HG03469 (cell line): ENCODE data around the gene SPINT3.
"Not testable (repeated sequence)": the region's sequence is repeated elsewhere in the genome, so short reads cannot be mapped to it uniquely, and the experiment has no call there.

Experiments used
- ATAC-seq: cut with Tn5 transposase; IDR thresholded peaks from one replicate; pipeline ENCODE4 v1.9.1; 2021; ENCODE audit warnings: mild to moderate bottlenecking, moderate library complexity, moderate number of reproducible peaks; ENCODE audit not compliant: unreplicated experiment

The SPINT3 gene

DNA sequence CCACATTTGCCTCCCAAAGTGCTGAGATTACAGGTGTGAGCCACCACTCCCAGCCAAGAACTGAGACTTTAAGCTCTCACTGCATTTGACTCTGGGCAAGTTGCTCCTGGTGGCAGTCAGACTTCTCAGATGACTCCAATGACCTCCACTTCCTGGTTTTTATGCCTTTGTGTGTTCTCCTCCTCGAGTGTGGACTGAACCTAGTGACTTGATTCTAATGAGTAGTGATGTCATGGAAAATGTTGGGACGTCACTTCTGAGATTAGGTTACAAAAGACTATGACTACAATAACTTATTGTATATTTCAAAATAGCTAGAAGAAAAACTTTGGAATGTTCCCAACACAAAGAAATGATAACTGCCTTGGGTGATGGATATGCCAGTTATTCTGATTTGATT lies 12.0 kb downstream of the SPINT3 start:
- no peak for ATAC-seq

DNA sequence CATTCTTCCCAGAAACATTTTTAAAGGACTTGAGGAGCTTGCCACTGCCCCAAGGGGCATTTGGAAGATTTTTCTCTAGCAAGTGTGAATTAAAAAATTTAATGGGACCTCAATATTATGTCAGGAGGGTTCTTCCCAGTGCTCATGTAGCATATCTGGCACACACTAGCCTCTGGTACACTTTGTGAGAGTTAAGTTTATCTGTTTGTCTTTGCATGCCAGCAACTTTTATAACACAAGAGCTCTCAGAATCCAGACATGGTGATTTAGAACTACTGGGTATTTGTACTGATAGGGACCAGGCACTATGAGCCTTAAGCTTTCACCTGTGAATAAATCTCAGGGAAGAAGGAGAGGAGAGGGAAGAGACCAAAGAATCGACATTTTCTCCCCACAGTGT lies 12.9 kb downstream of the SPINT3 start:
- ATAC-seq, result no peak

DNA sequence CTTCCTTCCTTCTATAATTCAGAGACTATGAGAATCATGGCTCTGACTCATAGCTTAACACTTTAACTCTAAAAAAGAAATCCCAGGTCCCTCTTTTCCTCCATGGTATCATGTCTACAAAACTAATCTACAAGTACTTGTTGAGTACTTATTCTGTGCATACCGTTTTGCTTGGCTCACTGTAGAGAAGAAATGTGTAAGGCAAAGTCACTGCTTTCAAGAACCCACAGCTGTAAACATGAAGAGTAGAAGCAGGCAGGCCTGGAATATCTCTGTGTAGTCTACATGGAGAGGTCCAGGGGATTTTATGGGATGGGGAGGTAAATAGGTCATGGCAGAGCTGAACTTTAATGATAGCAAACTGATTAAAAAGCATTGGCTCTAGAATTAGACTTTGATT lies 13.8 kb downstream of the SPINT3 start:
- ATAC-seq, result no peak

DNA sequence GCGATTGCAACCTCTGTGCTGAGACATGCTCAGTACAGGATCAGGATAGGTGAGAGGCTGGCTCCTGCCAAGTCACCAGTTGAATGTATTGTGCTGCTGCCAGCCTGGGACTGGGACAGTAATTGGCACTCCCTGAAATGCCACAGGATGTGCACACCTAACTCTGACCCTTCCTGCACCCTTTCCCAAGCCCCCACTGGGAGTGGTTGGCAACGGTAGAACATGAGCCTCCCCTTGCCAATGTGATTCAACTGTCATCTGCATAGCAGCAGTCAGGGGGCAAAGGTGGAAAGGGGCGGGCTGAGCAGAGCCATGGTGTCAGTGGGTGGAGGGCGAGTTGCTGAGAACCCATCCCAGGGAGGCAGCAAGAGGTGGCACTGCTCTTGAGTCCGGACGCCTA lies 15.4 kb downstream of the SPINT3 start:
- ATAC-seq, result no peak

DNA sequence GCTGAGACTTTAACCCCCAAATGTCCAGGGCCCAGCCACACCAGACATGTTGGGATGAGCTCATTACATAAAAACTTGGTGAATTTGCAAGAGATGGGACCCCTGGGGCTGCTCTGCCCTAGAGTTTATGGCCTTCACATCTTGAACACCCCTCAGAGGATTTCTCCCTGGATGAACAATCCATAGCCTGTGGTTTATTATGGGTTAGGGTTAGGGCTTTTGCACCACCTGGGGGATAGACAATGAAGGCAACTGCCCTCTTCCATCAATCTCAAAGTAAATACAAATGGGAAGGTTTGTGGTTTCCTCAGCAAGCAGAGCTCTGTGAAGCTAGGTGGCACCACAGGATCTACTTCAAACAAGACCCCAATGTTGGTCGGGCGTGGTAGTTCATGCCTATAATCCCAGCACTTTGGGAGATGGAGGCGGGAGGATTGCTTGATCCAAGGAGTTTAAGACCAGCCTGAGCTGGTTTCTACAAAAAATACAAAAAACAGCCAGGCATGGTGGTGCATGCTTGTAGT lies 17.4 kb downstream of the SPINT3 start:
- ATAC-seq, result no peak

DNA sequence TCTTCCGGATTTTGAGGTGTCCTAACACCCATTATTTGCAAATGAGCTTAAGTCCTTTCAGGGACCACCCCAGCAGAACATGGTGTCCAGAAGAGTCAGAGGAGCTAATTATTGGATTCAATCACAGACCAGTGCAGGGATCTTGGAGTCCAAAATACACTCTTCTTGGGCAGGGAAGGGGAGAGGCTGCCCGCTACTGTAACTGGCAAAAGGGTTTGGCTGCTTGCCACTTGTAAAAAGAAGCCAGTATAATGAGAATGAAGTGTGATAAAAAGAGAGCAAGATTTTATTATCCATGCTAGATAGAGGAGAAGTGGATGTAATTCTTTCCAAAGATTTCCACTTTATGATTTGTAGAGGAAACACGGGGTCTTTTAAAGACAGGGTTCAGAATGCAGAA lies 19.3 kb downstream of the SPINT3 start:
- no peak for ATAC-seq

DNA sequence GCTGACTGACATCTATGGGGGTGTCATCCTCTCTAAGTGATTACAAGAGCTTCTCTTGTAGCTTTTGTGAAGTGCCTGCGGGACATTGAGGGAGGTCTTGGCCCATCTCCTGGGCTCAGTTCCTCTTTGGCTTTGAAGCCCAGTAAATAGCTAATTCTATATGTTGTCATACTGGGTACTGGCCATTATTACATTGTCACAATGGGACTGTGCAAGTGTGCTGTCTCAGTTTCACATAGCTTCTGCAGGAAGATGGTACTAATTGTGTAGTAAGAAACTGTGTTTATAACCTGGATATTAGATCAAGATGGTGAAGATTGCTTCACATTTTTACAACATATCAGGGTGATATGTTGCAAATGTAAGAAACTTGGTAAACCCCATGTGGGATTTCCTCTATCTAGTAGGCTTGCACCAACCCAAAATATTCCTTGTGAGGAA lies 19.9 kb downstream of the SPINT3 start:
- no peak for ATAC-seq

DNA sequence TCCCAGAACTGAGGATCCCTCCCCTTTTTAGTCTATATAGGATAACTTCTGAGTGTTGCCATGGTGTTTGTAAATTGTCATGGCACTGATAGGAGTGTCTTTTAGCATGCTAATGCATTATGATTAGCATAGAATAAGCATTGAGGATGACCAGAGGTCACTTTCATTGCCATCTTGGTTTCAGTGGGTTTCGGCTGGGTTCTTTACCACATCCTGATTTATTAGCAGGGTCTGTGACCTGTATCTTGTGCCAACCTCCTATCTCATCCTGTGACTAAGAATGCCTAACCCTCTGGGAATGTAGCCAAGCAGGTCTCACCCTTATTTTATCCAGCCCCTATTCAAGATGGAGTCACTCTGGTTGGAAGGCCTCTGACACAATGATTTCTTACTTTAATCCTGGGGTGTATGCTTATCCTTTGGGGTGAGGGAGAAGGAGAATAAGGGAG lies 26.3 kb downstream of the SPINT3 start:
- ATAC-seq, result no peak

DNA sequence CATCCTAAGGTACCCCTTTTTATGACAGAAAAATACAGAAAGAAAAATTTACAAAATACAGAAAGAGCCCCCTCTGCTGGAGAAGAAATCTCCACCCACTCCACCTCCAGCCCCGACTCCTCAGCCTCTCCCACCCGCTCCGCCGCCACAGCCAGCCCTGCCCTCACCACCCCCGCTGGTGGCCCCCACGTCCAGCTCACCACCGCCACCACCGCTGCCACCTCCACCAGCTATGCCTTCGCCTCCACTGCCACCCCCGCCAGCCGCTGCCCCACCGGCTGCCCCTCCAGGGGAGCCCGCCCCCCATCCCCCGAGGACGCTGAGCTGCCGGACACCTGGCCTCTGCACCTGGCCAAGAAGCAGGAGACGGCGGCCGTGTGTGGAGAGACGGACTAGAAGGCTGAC lies 28.2 kb downstream of the SPINT3 start:
- no peak for ATAC-seq

DNA sequence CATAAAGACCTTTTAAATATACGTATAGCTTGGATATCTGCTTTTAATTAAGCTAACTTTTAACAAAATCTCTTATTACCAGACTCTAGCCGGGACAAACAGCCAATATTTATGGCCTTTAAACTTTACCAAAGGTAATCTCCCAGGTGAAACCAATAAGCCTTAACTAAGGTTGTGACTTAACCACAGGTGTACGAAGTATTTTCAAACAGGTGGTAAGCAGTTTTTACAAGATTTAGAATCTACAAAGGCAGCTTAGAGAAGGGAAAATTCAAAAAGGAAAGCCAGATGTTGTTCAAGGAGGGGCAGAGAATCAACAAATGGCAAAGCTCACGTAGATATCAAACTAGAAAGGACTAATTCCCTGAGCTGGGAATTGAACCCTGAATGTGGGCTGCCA lies 30.0 kb downstream of the SPINT3 start:
- no peak for ATAC-seq

DNA sequence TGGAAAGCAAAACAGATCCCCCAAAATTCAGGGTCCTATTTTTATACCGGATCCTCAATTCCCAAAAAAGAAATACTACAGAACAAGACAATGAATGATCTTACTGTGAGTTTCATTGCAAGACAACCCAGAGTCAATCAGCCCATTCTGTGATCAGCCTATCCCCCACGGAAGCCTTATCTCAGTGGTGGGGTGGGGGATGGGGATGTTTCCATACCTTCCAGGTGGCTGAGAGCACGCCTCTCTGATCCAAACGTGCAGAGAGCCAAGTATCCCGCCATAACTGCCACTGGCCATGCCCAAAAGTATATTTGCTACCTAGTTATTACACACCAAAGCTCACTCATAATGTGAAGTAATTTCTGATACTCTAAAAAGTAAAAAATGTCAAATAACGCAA lies 30.7 kb downstream of the SPINT3 start:
- ATAC-seq, result no peak

DNA sequence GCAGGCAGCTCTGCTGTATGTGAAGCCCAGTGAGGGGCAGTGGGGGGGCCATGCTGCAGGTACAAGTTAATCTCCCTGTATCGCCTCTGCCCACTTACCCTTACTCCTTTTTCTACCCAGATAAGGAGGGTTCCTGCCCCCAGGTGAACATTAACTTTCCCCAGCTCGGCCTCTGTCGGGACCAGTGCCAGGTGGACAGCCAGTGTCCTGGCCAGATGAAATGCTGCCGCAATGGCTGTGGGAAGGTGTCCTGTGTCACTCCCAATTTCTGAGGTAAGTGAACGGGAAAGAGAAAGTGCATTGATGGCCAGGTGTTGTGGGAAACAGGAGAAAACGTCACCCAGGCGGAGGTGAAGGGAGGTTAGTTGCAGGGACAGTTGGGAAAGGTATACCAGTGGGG lies 35.6 kb downstream of the SPINT3 start:
- ATAC-seq, result no peak

DNA sequence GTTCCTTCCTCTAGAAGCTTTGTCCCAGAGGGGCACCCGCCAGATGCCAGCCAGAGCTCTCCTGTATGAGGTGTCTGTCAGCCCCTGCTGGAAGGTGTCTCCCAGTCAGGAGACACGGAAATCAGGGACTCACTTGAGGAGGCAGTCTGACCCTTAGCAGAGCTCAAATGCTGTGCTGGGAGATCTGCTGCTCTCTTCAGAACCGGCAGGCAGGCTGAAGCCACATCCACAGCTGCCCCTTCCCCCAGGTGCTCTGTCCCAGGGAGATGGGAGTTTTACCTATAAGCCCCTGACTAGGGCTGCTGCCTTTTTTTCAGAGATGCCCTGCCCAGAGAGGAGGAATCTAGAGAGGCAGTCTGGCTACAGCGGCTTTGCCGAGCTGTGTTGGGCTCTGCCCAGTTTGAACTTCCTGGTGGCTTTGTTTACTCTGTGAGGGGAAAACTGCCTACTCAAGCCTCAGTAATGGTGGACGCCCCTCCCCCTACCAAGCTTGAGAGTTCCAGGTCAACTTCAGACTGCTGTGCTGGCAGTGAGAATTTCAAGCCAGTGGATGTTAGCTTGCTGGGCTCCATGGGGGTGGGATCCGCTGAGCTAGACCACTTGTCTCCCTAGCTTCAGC lies 37.8 kb downstream of the SPINT3 start:
- ATAC-seq, result not testable (repeated sequence)

DNA sequence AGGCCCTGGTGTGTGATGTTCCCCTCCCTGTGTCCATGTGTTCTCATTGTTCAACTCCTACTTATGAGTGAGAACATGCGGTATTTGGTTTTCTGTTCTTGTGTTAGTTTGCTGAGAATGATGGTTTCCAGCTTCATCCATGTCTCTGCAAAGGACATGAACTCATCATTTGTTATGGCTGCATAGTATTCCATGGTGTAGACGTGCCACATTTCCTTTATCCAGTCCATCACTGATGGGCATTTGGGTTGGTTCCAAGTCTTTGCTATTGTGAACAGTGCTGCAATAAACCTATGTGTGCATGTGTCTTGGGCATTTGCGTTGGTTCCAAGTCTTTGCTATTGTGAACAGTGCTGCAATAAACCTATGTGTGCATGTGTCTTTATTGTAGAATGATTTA lies 43.1 kb downstream of the SPINT3 start:
- ATAC-seq, result not testable (repeated sequence)

DNA sequence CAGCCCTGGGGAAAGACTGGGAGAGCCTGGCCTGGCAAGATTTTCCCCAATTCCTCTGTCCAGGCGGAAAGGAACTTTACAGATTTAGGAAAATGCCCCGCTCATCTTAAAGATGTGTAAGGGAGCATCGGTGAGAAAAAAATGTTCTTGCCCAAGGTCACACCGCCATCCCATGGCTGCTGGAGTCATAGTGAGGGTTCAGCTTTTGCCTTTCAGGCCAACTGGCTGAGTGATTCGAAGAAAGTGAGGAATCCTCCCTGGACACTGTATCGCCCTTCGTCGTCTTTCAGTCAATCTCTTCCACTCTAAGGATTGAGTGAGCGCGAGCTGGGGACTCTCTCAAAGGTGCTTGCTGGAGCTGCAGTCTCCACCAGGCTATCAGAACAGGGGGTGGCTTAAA lies 44.5 kb downstream of the SPINT3 start:
- no peak for ATAC-seq

DNA sequence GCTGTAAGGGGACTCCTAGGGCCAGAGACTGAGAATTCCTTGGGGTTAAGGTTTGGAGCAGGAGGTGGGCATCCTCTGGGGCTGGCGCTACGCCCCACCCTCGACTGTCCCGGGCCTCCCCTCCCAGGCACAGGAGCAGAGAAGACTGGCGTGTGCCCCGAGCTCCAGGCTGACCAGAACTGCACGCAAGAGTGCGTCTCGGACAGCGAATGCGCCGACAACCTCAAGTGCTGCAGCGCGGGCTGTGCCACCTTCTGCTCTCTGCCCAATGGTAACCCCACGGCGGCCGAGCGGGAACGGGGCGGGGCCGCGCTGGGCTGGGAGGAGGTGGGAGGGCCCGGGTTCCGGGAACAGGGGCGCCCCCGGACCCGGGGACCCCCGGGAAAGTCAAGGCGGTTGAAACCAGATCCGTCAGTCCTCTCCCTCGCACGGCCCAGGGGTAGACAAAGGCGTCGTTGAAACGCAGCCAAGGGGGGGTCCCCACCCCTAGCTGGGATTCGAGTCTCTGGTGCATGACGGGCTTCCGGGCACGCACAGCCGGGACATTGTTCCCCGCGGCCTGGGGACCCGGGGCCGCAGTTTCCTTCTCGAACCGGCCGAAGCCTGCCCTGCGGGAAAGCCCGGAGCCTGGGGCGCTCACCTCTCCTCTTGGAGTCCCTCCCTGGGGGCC lies 45.0 kb downstream of the SPINT3 start:
- ATAC-seq, result no peak

DNA sequence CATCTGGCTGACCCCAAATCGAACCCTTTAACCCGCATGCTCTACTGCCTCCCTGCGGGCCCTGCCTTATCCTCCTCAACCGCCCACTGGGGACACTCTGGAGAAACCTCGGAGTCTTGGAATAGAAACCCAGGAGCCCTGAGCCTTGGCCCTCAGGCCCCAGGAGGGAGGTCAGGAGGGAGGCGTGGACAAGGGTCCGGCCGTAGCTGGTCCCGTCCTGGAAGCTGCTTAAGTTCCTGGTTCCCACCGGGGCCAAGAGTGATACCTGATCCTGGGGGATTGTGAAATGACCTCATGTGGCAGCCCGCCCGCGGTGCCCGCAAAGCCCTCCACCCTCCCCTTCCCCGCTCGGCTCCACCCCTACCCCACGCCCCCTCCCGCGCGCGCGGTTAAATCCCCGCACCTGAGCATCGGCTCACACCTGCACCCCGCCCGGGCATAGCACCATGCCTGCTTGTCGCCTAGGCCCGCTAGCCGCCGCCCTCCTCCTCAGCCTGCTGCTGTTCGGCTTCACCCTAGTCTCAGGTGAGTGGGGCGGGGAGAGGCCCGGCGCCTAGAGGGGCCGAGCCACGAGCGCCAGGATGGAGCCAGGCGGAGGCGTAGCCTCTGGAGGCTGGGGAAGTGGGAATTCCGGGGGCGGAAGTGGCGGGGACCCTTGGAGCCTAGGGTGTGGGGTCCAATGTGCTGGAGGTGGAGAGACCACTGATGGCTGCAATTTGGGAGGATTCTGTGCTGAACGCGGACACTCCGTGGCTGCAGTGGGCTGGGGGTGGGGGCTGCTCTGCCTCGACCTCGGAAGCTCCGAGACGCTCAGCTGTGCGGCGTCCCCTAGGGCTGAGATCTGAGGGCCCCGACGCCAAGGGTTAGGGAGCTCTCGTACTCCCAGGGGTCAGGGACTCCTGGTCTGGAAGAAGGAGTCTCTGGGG lies 45.8 kb downstream of the SPINT3 start, which contains the start of gene WFDC2:
Gene WFDC2 (plus strand): TSS at position 418 of the 926 bp plus-strand sequence. CDS start 29 bp downstream, at position 447.
- no peak for ATAC-seq

DNA sequence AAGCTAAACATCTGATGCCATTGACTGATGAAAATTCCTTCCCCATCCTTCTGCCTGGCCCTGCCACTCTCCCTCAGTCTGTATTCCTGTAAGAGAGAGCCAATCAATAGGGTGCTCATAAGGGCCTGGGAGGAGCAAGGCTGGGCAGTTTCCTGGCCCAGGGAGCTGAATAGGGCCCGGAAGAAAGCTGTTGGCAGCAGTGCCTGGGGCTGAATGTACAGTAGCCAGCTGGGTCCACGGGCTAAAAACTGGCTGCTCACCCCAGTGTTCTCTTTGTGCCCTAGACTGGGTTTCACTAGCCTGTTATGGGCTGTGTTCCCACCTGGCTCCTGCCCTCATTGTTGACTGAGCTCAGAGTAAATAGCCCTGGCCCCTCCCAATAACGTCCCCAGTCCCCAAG lies 47.6 kb downstream of the SPINT3 start:
- no peak for ATAC-seq

DNA sequence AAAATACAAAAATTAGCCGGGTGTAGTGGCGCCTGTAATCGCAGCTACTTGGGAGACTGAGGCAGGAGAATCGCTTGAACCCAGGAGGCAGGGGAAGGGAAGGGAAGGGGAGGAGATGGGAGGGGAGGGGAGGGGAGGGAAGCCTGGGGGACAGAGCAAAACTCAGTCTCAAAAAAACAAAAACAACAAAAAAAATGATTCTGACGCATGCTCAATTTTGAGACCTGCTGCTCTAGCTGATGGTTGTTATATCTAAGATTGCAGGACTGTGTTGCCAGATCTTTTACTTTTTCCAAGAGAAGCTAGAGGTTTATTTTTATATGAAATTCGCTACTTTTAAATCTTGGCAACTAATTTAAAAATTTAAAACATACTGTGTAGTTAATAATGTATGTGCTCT lies 48.2 kb downstream of the SPINT3 start:
- no peak for ATAC-seq

DNA sequence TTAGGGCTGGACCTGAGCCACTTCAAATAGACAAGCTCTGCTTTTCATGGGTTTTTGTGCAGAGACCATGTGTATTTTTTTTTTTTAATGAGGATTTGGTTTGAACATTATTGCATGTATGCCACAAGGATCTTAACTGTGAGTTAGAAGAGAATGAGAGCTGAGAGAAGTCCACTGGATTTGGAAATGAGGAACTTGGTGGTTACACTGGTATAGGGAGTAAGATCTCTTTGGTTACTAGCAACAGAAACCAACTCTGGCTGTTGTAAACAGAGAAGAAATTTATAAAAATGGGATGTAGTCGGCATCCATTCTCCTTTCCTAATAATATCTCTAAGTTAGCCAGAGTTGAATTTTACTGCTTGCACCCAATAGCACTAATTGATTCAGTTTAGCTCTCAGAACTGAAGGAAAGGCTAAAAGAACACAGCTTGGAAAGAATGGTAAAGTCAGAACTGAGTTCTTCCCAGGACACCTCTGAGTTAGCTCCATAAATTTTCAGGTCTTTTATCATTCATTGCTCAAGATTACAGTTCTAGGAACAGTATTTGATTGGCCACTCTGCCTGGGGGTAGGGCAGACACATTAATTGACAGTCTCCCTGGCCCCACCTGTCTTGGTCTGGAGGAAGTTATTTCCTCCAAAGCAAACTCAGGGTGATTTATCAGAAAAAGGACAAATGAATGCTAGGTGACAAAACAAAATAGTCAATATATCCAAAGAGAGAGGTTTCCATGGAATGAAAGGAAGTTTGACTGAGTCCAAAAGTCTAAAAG lies 49.7 kb downstream of the SPINT3 start:
- no peak for ATAC-seq

DNA sequence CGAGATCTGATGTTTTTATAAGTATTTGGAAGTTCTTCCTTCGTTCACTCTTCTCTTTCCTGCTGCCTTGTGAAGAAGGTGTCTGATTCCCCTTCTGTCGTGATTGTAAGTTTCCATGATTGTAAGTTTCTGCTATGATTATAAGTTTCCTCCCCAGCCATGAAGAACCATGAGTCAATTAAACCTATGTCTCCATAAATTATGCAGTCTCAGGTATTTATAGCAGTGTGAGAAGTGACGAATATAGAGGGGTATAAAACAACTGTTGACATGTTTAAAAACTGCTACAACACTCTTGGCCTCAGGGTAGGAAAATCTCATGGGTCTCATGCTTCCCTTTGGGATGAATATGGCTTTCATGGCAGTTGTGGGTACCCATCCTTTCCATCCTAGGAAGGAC lies 51.7 kb downstream of the SPINT3 start:
- no peak for ATAC-seq
